GM18861 (cell line): ENCODE measurements around the gene FMO5.
"Not testable (repeated sequence)": the region's sequence is repeated elsewhere in the genome, so short reads cannot be mapped to it uniquely, and the experiment has no call there.

Experiments
- ATAC-seq: cut with Tn5 transposase; IDR thresholded peaks from one replicate; pipeline ENCODE4 v1.9.1; 2021; ENCODE audit not compliant: unreplicated experiment

Gene FMO5

DNA sequence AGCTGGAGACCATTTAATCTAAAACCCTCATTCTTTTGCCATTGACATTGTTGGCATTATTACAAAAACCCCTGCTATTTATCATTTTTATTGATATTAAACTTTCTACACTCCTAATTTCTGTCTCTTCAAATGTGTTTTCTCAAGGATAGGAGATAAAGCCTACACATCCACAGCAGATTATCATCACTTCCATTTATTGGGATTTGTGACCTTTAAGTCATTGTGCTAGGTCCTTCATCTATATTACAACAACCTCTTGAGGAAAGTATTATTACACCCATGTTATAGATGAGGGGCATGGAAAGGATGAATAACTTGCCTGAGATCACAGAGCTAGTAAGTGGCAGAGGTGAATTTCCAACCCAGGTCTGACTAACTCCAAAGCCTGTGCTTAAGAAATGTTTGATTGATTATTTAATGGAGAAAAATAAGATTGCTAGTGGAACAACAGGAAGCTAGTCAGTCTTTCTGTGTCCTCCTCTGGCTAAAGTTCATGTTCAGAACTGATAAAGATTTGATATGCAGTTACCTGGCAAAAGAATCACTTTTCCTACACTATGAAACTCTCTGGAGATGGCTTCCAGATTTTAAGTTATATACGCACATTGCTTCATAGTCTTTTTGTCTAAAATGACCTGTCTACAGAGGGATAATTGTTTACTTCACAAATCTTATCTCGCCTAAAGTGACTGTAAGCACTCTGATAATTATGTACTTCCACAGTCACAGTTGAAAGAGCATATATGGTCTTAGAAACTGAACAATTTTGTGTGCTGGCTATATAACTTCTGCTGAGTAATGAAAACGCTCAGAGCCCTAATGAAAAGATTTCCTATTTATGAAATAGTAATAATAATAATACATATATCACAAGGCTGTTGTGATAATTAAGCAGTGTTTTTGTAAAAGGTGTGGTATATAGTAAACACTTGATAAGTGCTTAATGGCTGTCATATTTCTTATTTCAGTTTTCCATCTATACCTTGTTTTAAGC is 15.0 kb downstream of the FMO5 start:
- ATAC-seq = no peak

- no peak for ATAC-seq
Measured at GRCh38 chr1:147208619-147209018, 16.5 kb downstream of the FMO5 start.

GRCh38 chr1:147207192-147207591 is 17.9 kb downstream of the FMO5 start:
- no peak for ATAC-seq

DNA sequence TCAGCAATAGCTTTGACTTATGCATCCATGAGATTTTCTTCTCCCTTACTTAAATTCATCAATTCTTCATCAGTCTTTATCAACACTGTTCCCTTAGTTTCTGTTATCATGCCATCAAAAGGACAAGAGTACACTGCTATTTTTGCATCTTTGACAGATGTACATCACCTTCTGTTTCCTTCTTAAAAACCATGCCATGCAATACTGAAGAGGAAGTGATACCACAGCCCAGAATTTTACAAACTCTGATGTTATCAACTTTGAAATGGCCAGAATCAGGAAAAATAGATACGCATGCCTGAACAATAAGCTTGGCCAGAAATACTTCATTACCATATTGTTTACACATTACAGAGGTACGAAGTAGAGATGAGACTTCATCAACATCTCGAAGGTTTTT is 21.1 kb downstream of the FMO5 start:
- ATAC-seq = no peak

- ATAC-seq = no peak
Measured at GRCh38 chr1:147202576-147202975, 22.6 kb downstream of the FMO5 start.

- ATAC-seq = no peak
Measured at GRCh38 chr1:147201786-147202185, 23.4 kb downstream of the FMO5 start.

DNA sequence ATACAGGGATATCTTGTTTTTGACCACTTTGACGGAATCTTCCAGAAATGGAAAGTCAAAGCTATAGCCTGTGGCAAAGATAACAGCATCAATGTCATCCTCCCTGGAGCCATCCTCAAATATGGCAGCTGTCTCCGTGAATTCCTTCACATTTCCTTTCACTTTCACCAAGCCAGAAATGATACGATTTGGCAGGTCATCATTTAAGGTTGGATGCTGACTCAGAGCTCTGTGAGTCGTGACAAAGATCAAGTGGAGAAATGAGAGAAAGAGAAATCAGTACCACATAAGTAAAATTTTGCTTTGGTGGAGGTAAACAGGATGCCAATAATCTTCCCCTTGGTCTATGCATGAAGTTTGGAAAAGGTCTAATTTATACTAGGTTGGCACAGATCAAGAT is 23.9 kb downstream of the FMO5 start:
- ATAC-seq = no peak

DNA sequence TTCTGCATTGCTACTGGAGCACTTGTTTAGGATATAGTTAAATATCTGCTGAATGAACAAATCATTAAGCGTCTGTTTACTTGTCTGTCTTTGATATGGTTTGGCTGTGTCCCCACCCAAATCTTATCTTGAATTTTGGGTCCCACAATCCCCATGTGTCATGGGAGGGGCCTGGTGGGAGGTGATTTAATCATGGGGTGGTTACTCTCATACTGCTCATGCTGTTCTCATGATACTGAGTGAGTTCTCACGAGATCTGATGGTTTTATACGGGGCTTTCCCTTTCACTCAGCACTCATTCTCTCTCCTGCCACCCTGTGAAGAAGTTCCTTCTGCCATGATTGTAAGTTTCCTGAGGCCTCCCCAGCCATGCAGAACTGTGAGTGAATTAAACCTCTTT is 27.8 kb downstream of the FMO5 start:
- not testable (repeated sequence) for ATAC-seq

GRCh38 chr1:147189514-147189913 is 35.6 kb downstream of the FMO5 start:
- ATAC-seq = no peak

- no peak for ATAC-seq
Measured at GRCh38 chr1:147185432-147185831, 39.7 kb downstream of the FMO5 start.

GRCh38 chr1:147177611-147178380 is 47.3 kb downstream of the FMO5 start:
- ATAC-seq = no peak

GRCh38 chr1:147172168-147173016 is 52.7 kb downstream of the FMO5 start, which contains the start of gene PRKAB2:
Gene PRKAB2, minus strand, starts transcription at chr1:147172470. Its CDS starts 326 bp downstream, at chr1:147172144.
- peak; percentile 80 for ATAC-seq

- no peak for ATAC-seq
Measured at GRCh38 chr1:147171399-147172167, 53.6 kb downstream of the FMO5 start.

GRCh38 chr1:147169840-147170674 is 55.1 kb downstream of the FMO5 start:
- ATAC-seq = no peak

GRCh38 chr1:147169171-147169570 is 56.0 kb downstream of the FMO5 start:
- no peak for ATAC-seq

DNA sequence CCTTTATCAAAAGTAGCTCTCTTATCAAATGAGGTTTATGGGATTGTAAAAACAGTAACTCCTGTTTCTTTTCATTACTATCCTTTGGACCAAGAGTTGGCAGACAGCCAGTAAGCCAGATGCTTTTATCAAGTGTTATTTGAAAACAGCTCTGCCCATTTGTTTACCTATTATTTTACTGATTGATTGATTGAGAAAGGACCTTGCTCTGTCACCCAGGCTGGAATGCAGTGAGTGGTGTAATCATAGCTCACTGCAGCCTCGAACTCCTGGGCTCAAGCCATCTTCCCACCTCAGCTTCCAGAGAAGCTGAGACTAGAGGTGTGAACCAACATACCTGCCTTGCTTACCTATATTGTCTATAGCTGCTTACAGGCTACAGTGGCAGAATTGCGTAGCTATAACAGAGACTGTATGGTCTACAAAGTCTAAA is 56.5 kb downstream of the FMO5 start:
- ATAC-seq = no peak

DNA sequence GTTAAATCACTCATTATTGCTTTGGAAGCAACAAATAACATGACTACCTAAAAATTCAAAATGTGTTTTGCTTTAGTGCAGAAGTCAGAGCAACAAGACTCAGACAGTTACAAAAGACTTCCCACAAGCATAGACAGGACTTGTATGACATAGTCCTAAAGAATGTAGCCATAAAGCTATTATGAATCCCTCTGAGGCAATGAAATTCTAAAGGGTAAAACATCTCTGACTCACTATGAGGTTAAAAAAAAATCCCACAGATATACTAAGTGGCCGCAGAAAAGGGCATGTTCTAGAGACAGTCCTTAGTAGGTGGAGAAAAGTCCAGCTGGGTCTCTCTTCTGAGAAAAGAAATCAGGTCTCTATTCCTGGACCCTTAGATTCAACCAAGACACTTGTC is 57.8 kb downstream of the FMO5 start:
- ATAC-seq = no peak

DNA sequence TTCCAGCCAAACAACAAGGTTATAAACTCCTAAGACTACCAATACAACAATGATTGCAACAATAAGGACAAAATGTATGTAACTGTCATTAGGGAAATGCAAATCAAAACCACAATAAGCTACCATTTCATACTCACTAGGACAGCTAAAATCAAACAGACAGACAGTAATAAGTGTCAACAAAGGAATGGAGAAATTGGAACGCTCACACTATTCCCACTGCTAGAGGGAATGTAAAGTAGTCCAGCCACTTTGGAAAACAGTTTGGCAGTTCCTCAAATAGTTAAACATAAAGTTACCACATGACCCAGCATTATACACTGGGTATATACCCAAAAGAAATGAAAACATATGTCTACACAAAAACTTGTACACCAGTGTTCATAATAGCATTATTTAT is 62.1 kb downstream of the FMO5 start:
- ATAC-seq = no peak

DNA sequence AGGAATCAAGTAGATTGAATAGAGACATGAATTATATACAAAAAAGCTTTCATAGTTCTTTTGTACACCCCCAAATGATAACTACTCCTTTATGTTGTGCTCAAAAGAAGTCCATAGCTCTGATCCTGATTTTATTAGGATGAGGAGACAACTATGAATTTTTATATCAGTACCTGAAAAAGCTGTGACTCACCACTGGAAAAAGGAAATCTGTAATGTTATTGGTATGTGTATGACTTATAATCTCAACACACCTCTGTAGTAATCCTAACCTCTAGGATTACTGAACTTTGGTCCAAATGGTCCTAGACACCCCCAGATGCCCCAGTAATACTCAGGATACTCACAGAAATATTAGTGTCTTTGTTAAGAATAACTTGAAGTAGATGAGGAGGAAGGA is 63.0 kb downstream of the FMO5 start:
- ATAC-seq = no peak
